Germinal center (tissue), 1 donor: Measurements from ENCODE around the gene MSANTD4.
"Not testable (repeated sequence)": the region's sequence is repeated elsewhere in the genome, so short reads cannot be mapped to it uniquely, and the experiment has no call there.

Experiments
- DNase-seq: peaks from one replicate; pipeline ENCODE4 v3.0.0; 2012; ENCODE audit warnings: mixed read lengths, low spot score

The MSANTD4 gene

GRCh38 chr11:106021967-106022794, at the start of gene MSANTD4:
Gene MSANTD4 (minus strand): TSS chr11:106022240. CDS start chr11:106010917, 11,323 bp downstream.
- DNase-seq = peak; percentile 97

GRCh38 chr11:106070606-106071005, 48.6 kb upstream of the MSANTD4 start:
- no peak for DNase-seq

GRCh38 chr11:106063009-106063408, 41.0 kb upstream of the MSANTD4 start:
- DNase-seq = no peak

GRCh38 chr11:106061954-106062949, 40.2 kb upstream of the MSANTD4 start:
- no peak for DNase-seq

- no peak for DNase-seq
These were observed 39.3 kb upstream of the MSANTD4 start for GRCh38 chr11:106061249-106061784.

- DNase-seq = no peak
These were observed 37.6 kb upstream of the MSANTD4 start for GRCh38 chr11:106059617-106060016.

GRCh38 chr11:106058377-106058776, 36.3 kb upstream of the MSANTD4 start:
- DNase-seq = not testable (repeated sequence)

GRCh38 chr11:106051103-106051502, 29.1 kb upstream of the MSANTD4 start:
- DNase-seq = no peak

- no peak for DNase-seq
These were observed 27.9 kb upstream of the MSANTD4 start for GRCh38 chr11:106049727-106050476.

GRCh38 chr11:106047631-106048030, 25.6 kb upstream of the MSANTD4 start:
- no peak for DNase-seq

- no peak for DNase-seq
These were observed 21.5 kb upstream of the MSANTD4 start for GRCh38 chr11:106043540-106043939.

GRCh38 chr11:106032861-106033260, 10.8 kb upstream of the MSANTD4 start:
- DNase-seq = no peak

- no peak for DNase-seq
These were observed 9.9 kb upstream of the MSANTD4 start for GRCh38 chr11:106031936-106032335.

- DNase-seq = no peak
These were observed 9.3 kb upstream of the MSANTD4 start for GRCh38 chr11:106031202-106031810.

- DNase-seq = no peak
These were observed 8.6 kb upstream of the MSANTD4 start for GRCh38 chr11:106030609-106031008.

GRCh38 chr11:106022795-106023275, 795 bp upstream of the MSANTD4 start:
- DNase-seq = no peak

GRCh38 chr11:106021181-106021966, 666 bp downstream of the MSANTD4 start:
- DNase-seq = no peak

GRCh38 chr11:106017093-106017492, 4.9 kb downstream of the MSANTD4 start:
- no peak for DNase-seq

GRCh38 chr11:106015066-106015465, 7.0 kb downstream of the MSANTD4 start:
- no peak for DNase-seq

- no peak for DNase-seq
These were observed 7.4 kb downstream of the MSANTD4 start for GRCh38 chr11:106014620-106015019.
